ENCODE measurements around the gene TMEM181. TPM values are rescaled to one million over a fixed set of nuclear protein-coding genes. Genes with fewer than 3 reads are reported as not detected.

TMEM181 gene
- total RNA-seq, 1 donor from 2014 or later: 31.0 TPM

GRCh38 chr6:158536891-158537798, 22.7 kb upstream of the TMEM181 start:
- Mint-ChIP-seq H3K27ac (ENCODE audit: unreplicated experiment) (no peak overlapping the region), H3K27me3 (ENCODE audit: low read depth, unreplicated experiment) (peaks cover 17% of the 10 kb centered on the region), H3K9me3 (ENCODE audit: unreplicated experiment) (peaks cover 5% of the 10 kb centered on the region), H3K4me1 (ENCODE audit: low read depth, unreplicated experiment) (peaks cover 6% of the 10 kb centered on the region), H3K4me3 (ENCODE audit: unreplicated experiment) (peak overlapping the region; percentile 71), H3K36me3 (ENCODE audit: low read depth, unreplicated experiment) (no peaks in the 10 kb centered on the region)
- DNase-seq (ENCODE audit: low read depth) (peak; percentile 35), FAIRE-seq (no peak)
- Histone ChIP-seq H2AFZ (ENCODE audit: low read depth, low read length) (peak overlapping the region; percentile 71), H3K9me3 (ENCODE audit: insufficient read depth, low read depth, low read length) (no peaks in the 10 kb centered on the region), H3K36me3 (ENCODE audit: insufficient read depth, low read length) (no peaks in the 10 kb centered on the region), H3K4me3 (ENCODE audit: insufficient read depth, low read depth, low read length) (peak overlapping the region; percentile 57), H4K20me1 (ENCODE audit: insufficient read depth, low read length) (no peaks in the 10 kb centered on the region), H3K27ac (ENCODE audit: low read depth, low read length) (no peak overlapping the region), H3K79me2 (ENCODE audit: insufficient read depth, low read length) (no peaks in the 10 kb centered on the region), H3K4me1 (ENCODE audit: insufficient read depth, low read length) (peaks cover 4% of the 10 kb centered on the region), H3K9ac (ENCODE audit: low read length) (no peak overlapping the region), H3K27me3 (ENCODE audit: insufficient read depth, low read length) (peaks cover 21% of the 10 kb centered on the region), H3K4me2 (ENCODE audit: low read length) (peak overlapping the region; percentile 95)
- TF ChIP-seq EZH2 (IDR thresholded peaks at IDR 0.05; ENCODE audit: insufficient read depth, low read length) (peak; percentile 74), CTCF (IDR thresholded peaks at IDR 0.05; ENCODE audit: insufficient read depth, low read depth, low read length) (no peak)

GRCh38 chr6:158538741-158539140, 21.1 kb upstream of the TMEM181 start:
- H3K4me2 ChIP-seq (ENCODE audit: low read length): no peak overlapping the region
- TF ChIP-seq CTCF (IDR thresholded peaks at IDR 0.05; ENCODE audit: insufficient read depth, low read depth, low read length) (no peak), EZH2 (IDR thresholded peaks at IDR 0.05; ENCODE audit: insufficient read depth, low read length) (no peak)
- Mint-ChIP-seq H3K4me3 (ENCODE audit: unreplicated experiment) (no peak overlapping the region), H3K27ac (ENCODE audit: unreplicated experiment) (peak overlapping the region; percentile 20), H3K36me3 (ENCODE audit: low read depth, unreplicated experiment) (no peaks in the 10 kb centered on the region), H3K27me3 (ENCODE audit: low read depth, unreplicated experiment) (peaks cover 17% of the 10 kb centered on the region), H3K9me3 (ENCODE audit: unreplicated experiment) (no peaks in the 10 kb centered on the region), H3K4me1 (ENCODE audit: low read depth, unreplicated experiment) (peaks cover 8% of the 10 kb centered on the region)
- H2AFZ ChIP-seq (ENCODE audit: low read depth, low read length): no peak overlapping the region
- H3K9ac ChIP-seq (ENCODE audit: low read length): no peak overlapping the region
- DNase-seq (ENCODE audit: low read depth) (no peak), FAIRE-seq (no peak)
- H3K27me3 ChIP-seq (ENCODE audit: insufficient read depth, low read length): peaks cover 21% of the 10 kb centered on the region
- no peaks in the 10 kb centered on the region for H3K36me3 ChIP-seq (ENCODE audit: insufficient read depth, low read length)
- no peak overlapping the region for H3K27ac ChIP-seq (ENCODE audit: low read depth, low read length)
- peaks cover 4% of the 10 kb centered on the region for H3K4me1 ChIP-seq (ENCODE audit: insufficient read depth, low read length)
- H4K20me1 ChIP-seq (ENCODE audit: insufficient read depth, low read length): no peaks in the 10 kb centered on the region
- no peaks in the 10 kb centered on the region for H3K9me3 ChIP-seq (ENCODE audit: insufficient read depth, low read depth, low read length)
- H3K4me3 ChIP-seq (ENCODE audit: insufficient read depth, low read depth, low read length): no peak overlapping the region
- no peaks in the 10 kb centered on the region for H3K79me2 ChIP-seq (ENCODE audit: insufficient read depth, low read length)

DNA sequence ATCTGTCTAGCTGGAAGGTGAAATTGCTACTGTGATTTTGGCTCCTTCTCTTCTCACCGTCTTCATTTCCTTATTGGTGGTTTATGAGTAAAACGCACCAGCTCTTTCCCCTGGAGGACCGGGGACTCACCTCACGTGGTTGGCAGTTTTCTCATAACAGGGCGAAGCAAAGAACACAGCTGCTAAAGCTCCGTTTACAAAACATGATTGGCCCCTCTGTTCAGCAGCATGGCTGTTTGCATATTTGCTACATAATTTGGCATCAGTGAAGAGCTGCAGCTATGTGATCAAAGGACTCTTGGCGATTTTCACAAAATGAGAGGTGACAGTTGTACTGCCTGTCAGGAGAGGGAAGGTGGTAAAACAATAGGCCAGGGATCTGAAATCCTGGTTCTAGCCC, 20.5 kb upstream of the TMEM181 start:
- H3K4me2 ChIP-seq (ENCODE audit: low read length): no peak overlapping the region

More for the DNA sequence above, 20.5 kb upstream of the TMEM181 start:
- DNase-seq (ENCODE audit: low read depth) (no peak), FAIRE-seq (no peak)
- H3K4me1 Mint-ChIP-seq (ENCODE audit: low read depth, unreplicated experiment): peaks cover 8% of the 10 kb centered on the region
- peaks cover 14% of the 10 kb centered on the region for H3K27me3 Mint-ChIP-seq (ENCODE audit: low read depth, unreplicated experiment)
- Histone ChIP-seq H3K9me3 (ENCODE audit: insufficient read depth, low read depth, low read length) (no peaks in the 10 kb centered on the region), H3K27me3 (ENCODE audit: insufficient read depth, low read length) (peaks cover 21% of the 10 kb centered on the region), H3K79me2 (ENCODE audit: insufficient read depth, low read length) (no peaks in the 10 kb centered on the region), H3K4me3 (ENCODE audit: insufficient read depth, low read depth, low read length) (no peak overlapping the region), H3K27ac (ENCODE audit: low read depth, low read length) (no peak overlapping the region), H3K9ac (ENCODE audit: low read length) (no peak overlapping the region), H3K4me1 (ENCODE audit: insufficient read depth, low read length) (peaks cover 4% of the 10 kb centered on the region), H4K20me1 (ENCODE audit: insufficient read depth, low read length) (no peaks in the 10 kb centered on the region), H2AFZ (ENCODE audit: low read depth, low read length) (no peak overlapping the region), H3K36me3 (ENCODE audit: insufficient read depth, low read length) (no peaks in the 10 kb centered on the region)
- no peak overlapping the region for H3K4me3 Mint-ChIP-seq (ENCODE audit: unreplicated experiment)
- no peaks in the 10 kb centered on the region for H3K9me3 Mint-ChIP-seq (ENCODE audit: unreplicated experiment)
- no peak for TF ChIP-seq EZH2 (IDR thresholded peaks at IDR 0.05; ENCODE audit: insufficient read depth, low read length)
- no peak for TF ChIP-seq CTCF (IDR thresholded peaks at IDR 0.05; ENCODE audit: insufficient read depth, low read depth, low read length)
- H3K36me3 Mint-ChIP-seq (ENCODE audit: low read depth, unreplicated experiment): no peaks in the 10 kb centered on the region
- no peak overlapping the region for H3K27ac Mint-ChIP-seq (ENCODE audit: unreplicated experiment)
